MM.1S (cell line): ENCODE measurements around the gene FAR2.

Experiments
- EZH2 ChIP-seq: fragments of 300-600 bp; sonication (generic); optimal IDR thresholded peaks from 2 replicates; pipeline ENCODE3; 2017; ENCODE audit warnings: low read depth, mild to moderate bottlenecking, antibody characterized with exemption, low read length, mixed read lengths
- EZH2phosphoT487 ChIP-seq: fragments of 300-600 bp; sonication (generic); IDR thresholded peaks from 2 replicates; pipeline ENCODE4 v1.6.1; 2018; ENCODE audit warnings: antibody characterized with exemption, low read length
- TF ChIP-seq, protein P1 (sequence below): fragments of 300-600 bp; sonication (generic); IDR thresholded peaks from 2 replicates; pipeline ENCODE4 v1.5.1; 2016; ENCODE audit warnings: antibody characterized with exemption, low read length, mixed read lengths

DNA sequence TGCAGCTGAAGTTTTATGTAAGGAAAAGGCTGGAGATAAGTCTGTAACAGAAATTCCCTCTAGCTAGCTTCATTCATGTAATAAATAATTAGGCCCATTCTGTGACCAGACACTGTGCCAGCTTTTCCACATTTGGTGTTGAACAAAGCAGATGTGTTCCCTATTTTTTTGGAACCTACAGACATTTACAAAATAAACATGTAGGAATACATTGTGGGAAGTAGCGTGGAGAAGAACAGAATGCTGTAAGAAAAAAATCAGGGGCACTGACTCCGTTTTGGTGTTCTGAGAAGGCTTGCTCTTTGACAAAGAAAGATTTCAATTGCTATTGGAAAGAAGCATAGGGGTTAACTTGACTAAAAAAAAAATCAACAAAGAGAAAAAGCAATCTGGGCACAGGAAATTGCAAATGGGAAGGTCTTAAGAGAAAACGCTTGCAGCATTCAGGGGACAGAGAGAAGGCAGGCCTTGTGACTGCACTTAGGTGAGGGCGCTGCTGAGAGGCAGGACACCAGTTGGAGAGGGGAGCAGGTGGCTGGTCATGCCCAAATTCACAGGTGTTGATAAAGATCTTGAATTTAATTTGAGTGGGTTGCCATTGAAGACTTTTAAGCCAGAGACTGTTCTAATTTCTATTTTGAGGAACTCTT, 4.0 kb downstream of the FAR2 start:
- TF ChIP-seq, protein P1, sequence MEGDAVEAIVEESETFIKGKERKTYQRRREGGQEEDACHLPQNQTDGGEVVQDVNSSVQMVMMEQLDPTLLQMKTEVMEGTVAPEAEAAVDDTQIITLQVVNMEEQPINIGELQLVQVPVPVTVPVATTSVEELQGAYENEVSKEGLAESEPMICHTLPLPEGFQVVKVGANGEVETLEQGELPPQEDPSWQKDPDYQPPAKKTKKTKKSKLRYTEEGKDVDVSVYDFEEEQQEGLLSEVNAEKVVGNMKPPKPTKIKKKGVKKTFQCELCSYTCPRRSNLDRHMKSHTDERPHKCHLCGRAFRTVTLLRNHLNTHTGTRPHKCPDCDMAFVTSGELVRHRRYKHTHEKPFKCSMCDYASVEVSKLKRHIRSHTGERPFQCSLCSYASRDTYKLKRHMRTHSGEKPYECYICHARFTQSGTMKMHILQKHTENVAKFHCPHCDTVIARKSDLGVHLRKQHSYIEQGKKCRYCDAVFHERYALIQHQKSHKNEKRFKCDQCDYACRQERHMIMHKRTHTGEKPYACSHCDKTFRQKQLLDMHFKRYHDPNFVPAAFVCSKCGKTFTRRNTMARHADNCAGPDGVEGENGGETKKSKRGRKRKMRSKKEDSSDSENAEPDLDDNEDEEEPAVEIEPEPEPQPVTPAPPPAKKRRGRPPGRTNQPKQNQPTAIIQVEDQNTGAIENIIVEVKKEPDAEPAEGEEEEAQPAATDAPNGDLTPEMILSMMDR = no peak; the same call in 1 of the 2 replicates
- TF ChIP-seq EZH2phosphoT487 = no peak
- no peak for TF ChIP-seq EZH2
